Breast epithelium (tissue), 4 donors: ENCODE results near the gene PAPSS1. TPM values are rescaled to one million over a fixed set of nuclear protein-coding genes. Genes with fewer than 3 reads are reported as not detected.

Experiments
- DNase-seq, 2 donors: peaks; one replicate each; pipeline ENCODE4 v3.0.0-alpha.2; 2019; ENCODE audit warnings: low spot score in 2 of 2
- H3K27ac ChIP-seq, 2 donors: fragments of 200-600 bp; sonication (generic) in 1 of 2; one replicate each; pipeline ENCODE4 v1.5.1; 2016 to 2019; ENCODE audit warnings: mild to moderate bottlenecking in 1 of 2
- H3K27me3 ChIP-seq, 2 donors: fragments of 200-600 bp; sonication (generic) in 1 of 2; one replicate each; pipeline versions ENCODE4 v1.5.1 to v1.6.0; 2017 to 2019; ENCODE audit warnings: control low read depth in 1 of 2, mild to moderate bottlenecking in 1 of 2
- H3K36me3 ChIP-seq: fragments of 200-600 bp; one replicate; pipeline ENCODE4 v1.5.1; 2019
- H3K4me1 ChIP-seq, 2 donors: fragments of 200-600 bp; sonication (generic); one replicate each; pipeline ENCODE4 v1.5.1; 2016 to 2019; ENCODE audit warnings: control low read depth in 1 of 2
- H3K4me3 ChIP-seq, 3 donors: fragments of 200-600 bp; sonication (generic); 1 replicate in 2 of 3; 2 replicates in 1 of 3; pipeline ENCODE4 v1.5.1; 2016 to 2019; ENCODE audit warnings: mild to moderate bottlenecking in 3 of 3, moderate library complexity in 2 of 3
- H3K9me3 ChIP-seq, 2 donors: fragments of 200-600 bp; sonication (generic) in 1 of 2; one replicate each; pipeline ENCODE4 v1.5.1; 2016 to 2019; ENCODE audit warnings: control low read depth in 1 of 2
- POLR2A ChIP-seq: fragments of 450-650 bp; IDR thresholded peaks from one replicate; pipeline ENCODE4 v1.6.1; 2016; ENCODE audit warnings: antibody characterized with exemption, mild to moderate bottlenecking, moderate library complexity
- POLR2AphosphoS5 ChIP-seq, 3 donors: sonication (generic); formaldehyde crosslinking; IDR thresholded peaks; one replicate each; pipeline ENCODE4 v1.6.1; 2017; ENCODE audit warnings: antibody characterized with exemption in 3 of 3
- intact Hi-C: fragments of 100-400 bp; cut with DNase I; formaldehyde crosslinking; loops from one replicate; pipeline ENCODE4 v1.15.1; 2023; ENCODE audit warnings: low total_unique reads
- total RNA-seq, 3 donors: library from RNA; depleted of rRNA; stranded (reverse); fragments of >200 nt; gene quantifications; one replicate each; pipeline ENCODE4 v1.1.0, GENCODE V29; 2016
- TF ChIP-seq, protein P1 (sequence below), 3 donors: fragments of 450-650 bp; IDR thresholded peaks; one replicate each; pipeline ENCODE4 v1.5.1; 2016 to 2017; ENCODE audit warnings: antibody characterized with exemption in 3 of 3, mild to moderate bottlenecking in 3 of 3, moderate library complexity in 3 of 3

Gene PAPSS1
- total RNA-seq, 3 donors from 2014 or later, result 40.6 to 65.7 (median 44.2) TPM

DNA sequence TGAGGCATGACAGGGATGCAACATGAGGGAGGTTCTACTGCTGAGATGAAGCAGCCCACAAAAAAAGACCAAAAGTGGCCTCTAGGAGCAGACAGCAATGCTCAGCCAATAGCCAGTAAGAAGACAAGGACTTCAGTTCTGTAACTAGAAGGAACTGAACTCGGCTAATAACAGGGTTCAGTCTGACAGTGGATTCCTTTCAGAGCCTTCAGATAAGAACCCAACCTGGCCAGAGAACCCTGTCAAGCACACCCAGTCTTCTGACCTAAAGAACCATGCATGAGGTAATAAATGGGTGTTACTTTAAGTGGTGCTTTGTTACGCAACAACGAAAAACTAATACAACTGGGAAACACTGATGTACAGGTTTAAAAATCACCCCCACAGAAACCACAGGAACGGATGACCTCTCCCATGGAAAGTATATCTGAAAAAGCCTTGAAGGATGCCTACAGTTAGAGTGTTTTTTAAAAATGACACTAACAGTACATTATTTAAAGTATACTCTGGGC, 94.6 kb downstream of the PAPSS1 start:
- Histone ChIP-seq H3K4me3 (no peak overlapping the region), H3K4me1 (no peaks in the 10 kb centered on the region), H3K27ac (no peak overlapping the region), H3K36me3 (no peaks in the 10 kb centered on the region), H3K9me3 (peaks cover 0 to 5% of the 10 kb centered on the region in 2 donors), H3K27me3 (no peaks in the 10 kb centered on the region)
- DNase-seq, result no peak
- intact Hi-C loops, result no loop called here
- TF ChIP-seq, protein P1, sequence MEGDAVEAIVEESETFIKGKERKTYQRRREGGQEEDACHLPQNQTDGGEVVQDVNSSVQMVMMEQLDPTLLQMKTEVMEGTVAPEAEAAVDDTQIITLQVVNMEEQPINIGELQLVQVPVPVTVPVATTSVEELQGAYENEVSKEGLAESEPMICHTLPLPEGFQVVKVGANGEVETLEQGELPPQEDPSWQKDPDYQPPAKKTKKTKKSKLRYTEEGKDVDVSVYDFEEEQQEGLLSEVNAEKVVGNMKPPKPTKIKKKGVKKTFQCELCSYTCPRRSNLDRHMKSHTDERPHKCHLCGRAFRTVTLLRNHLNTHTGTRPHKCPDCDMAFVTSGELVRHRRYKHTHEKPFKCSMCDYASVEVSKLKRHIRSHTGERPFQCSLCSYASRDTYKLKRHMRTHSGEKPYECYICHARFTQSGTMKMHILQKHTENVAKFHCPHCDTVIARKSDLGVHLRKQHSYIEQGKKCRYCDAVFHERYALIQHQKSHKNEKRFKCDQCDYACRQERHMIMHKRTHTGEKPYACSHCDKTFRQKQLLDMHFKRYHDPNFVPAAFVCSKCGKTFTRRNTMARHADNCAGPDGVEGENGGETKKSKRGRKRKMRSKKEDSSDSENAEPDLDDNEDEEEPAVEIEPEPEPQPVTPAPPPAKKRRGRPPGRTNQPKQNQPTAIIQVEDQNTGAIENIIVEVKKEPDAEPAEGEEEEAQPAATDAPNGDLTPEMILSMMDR (IDR thresholded peaks at IDR 0.05), result no peak
- TF ChIP-seq POLR2AphosphoS5 (IDR thresholded peaks at IDR 0.05) (no peak), POLR2A (no peak)

DNA sequence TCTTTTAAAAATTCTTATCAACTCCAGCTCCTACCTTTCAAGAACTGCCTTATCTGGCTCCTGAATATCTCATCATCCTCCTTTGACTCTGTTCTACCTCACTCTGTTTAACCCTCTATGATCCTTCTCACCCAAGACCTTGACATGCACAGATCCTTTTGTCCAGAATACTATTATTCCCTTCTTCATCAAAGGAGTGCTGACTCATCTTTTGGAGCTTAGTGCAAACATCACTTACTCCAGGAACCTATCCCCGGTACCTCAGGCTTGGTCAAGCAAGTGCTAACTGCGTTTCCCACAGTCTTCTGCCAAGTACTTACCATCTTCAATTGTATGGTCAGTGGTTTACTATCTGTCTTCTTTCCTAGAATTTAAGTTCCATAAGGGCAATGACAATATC, 96.0 kb downstream of the PAPSS1 start:
- intact Hi-C loops, result no loop called here
- no peak for DNase-seq
- H3K36me3 ChIP-seq, result no peaks in the 10 kb centered on the region
- H3K4me1 ChIP-seq, result no peaks in the 10 kb centered on the region
- H3K27me3 ChIP-seq, result no peaks in the 10 kb centered on the region
- TF ChIP-seq, protein P1 (IDR thresholded peaks at IDR 0.05), result no peak
- TF ChIP-seq POLR2A, result no peak
- no peak overlapping the region for H3K4me3 ChIP-seq
- no peak overlapping the region for H3K27ac ChIP-seq
- peaks cover 0 to 5% of the 10 kb centered on the region in 2 donors for H3K9me3 ChIP-seq

DNA sequence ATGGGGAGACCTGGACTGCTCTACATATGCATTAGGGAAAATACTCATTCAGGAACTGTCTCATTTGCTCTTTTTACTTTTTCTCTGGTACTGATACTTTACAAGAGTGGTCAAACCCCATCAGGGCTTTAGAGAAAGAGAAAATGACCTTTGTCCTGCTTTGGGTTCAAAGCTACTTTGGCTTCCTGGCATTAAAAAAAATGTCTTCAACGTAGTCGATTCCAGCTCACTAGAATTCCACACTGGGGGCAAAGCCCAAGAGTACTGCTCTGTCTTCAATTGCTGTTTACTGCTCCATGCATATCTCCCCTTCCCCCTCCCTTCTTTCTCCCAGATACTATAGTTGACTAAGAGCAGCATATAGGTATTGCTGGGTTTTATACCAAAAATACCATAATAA, 98.0 kb downstream of the PAPSS1 start:
- DNase-seq, result no peak
- Histone ChIP-seq H3K9me3 (peaks cover 0 to 5% of the 10 kb centered on the region in 2 donors), H3K4me3 (no peak overlapping the region), H3K4me1 (no peaks in the 10 kb centered on the region), H3K27ac (no peak overlapping the region), H3K36me3 (no peaks in the 10 kb centered on the region), H3K27me3 (no peaks in the 10 kb centered on the region)
- intact Hi-C loops, result no loop called here
- TF ChIP-seq POLR2AphosphoS5 (IDR thresholded peaks at IDR 0.05) (no peak), POLR2A (no peak)
- TF ChIP-seq, protein P1 (IDR thresholded peaks at IDR 0.05), result no peak

DNA sequence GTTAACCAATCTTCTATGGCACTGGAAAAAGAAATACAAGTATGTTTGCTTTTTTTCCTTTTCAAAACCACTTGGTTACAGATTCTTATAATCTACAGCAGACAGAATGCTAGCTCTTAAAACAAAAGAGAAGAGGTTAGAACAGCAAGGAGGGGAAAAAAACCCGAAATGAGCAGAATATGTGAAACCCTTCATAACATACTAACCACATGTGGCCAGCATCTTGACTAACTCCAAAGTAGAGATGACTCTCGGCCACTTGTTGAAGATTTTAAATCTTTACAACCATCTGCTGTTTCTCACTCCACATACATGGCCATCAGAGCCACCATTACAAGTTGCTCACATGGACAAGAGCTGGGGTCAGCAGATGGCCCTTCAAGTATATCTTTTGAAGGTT, 100.3 kb downstream of the PAPSS1 start:
- TF ChIP-seq POLR2AphosphoS5 (IDR thresholded peaks at IDR 0.05) (no peak), POLR2A (no peak)
- TF ChIP-seq, protein P1 (IDR thresholded peaks at IDR 0.05), result no peak
- H3K27ac ChIP-seq, result no peak overlapping the region
- no peaks in the 10 kb centered on the region for H3K4me1 ChIP-seq
- no peaks in the 10 kb centered on the region for H3K27me3 ChIP-seq
- peaks cover 0 to 5% of the 10 kb centered on the region in 2 donors for H3K9me3 ChIP-seq
- no peak overlapping the region for H3K4me3 ChIP-seq
- intact Hi-C loops, result no loop called here
- DNase-seq, result no peak
- H3K36me3 ChIP-seq, result no peaks in the 10 kb centered on the region

DNA sequence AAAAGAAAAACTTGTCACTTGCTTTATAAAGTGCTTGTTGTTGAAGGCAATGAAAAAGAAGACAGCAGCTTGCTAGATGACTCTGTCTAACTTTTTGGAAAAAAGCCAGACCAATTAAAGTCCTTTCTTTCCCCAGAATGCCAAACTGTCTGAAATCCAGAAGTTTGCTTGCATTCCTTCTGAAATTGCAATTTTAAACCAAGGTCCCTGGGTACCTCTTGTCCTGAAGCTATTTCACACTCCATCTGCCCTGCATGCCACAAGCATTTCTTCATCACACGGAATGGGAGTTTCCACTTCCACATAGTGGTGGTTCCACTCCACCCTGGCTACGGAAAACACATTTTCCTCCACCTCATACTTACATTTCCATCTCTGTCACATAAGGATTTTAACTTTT, 101.0 kb downstream of the PAPSS1 start:
- no peak overlapping the region for H3K4me3 ChIP-seq
- no peaks in the 10 kb centered on the region for H3K27me3 ChIP-seq
- no peak for DNase-seq
- TF ChIP-seq, protein P1 (IDR thresholded peaks at IDR 0.05), result no peak
- no peak for TF ChIP-seq POLR2A
- TF ChIP-seq POLR2AphosphoS5 (IDR thresholded peaks at IDR 0.05), result no peak
- H3K36me3 ChIP-seq, result no peaks in the 10 kb centered on the region
- intact Hi-C loops, result no loop called here
- H3K9me3 ChIP-seq, result peaks cover 0 to 5% of the 10 kb centered on the region in 2 donors
- no peak overlapping the region for H3K27ac ChIP-seq
- H3K4me1 ChIP-seq, result no peaks in the 10 kb centered on the region
